A549 (cell line): ENCODE data around the gene GPRC5D.

Experiments
- CEBPB ChIP-seq, 2 experiments: fragments of >200 bp in 1 of 2; sonication (Bioruptor Twin) in 1 of 2; formaldehyde crosslinking in 1 of 2; IDR thresholded peaks; 2 replicates each; pipeline ENCODE4 v1.6.1; 2012 to 2016
- EP300 ChIP-seq, 2 experiments: fragments of >200 bp; sonication (Bioruptor Twin); formaldehyde crosslinking; IDR thresholded peaks; 2 replicates in 1 of 2; 3 replicates in 1 of 2; pipeline ENCODE4 v1.6.1; 2016 to 2017
- HDAC2 ChIP-seq: fragments of 200-600 bp; sonication (generic); IDR thresholded peaks from 2 replicates; pipeline ENCODE4 v1.6.1; 2016
- POLR2A ChIP-seq: IDR thresholded peaks from 2 replicates; pipeline ENCODE4 v1.6.1; 2012; ENCODE audit warnings: mild to moderate bottlenecking, low read length
- TF ChIP-seq, protein P1 (sequence below): fragments of >200 bp; sonication (Bioruptor Twin); formaldehyde crosslinking; IDR thresholded peaks from 3 replicates; pipeline ENCODE4 v1.5.1; 2016
- TF ChIP-seq, protein P2 (sequence below): IDR thresholded peaks from 2 replicates; pipeline ENCODE4 v1.6.1; 2012

DNA sequence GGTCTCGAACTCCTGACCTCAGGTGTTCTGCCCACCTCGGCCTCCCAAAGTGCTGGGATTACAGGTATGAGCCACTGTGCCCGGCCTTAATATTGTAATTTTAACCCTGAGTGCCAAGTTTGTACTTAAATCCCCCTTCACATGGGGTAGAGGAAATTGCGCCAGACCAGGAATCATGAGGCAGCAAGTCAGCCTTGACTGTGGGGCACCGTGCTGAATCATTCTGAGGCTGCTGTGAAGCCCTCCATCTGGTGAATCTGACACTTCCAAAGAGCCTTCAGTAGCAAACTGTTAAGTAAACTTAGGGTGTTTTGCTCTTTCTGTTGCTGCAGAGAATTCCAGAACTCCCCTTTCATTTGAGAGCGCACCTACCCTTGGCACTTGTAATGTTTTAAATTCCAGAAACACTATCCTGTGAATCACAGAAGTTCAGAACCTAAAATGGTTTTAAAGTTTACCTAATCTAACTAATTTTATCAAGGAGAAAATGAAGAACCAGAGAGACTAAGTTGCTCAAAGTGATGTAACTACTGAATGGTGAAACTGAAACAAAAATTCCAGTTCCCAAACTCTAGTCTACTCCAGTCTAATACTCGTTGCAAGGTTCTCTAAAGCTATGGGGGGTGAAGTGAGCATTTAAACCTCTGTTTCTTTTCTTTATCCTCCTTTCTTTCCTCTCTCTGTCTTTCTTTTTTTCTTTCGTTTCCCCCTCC lies 40.6 kb upstream of the GPRC5D start:
- TF ChIP-seq, protein P1, sequence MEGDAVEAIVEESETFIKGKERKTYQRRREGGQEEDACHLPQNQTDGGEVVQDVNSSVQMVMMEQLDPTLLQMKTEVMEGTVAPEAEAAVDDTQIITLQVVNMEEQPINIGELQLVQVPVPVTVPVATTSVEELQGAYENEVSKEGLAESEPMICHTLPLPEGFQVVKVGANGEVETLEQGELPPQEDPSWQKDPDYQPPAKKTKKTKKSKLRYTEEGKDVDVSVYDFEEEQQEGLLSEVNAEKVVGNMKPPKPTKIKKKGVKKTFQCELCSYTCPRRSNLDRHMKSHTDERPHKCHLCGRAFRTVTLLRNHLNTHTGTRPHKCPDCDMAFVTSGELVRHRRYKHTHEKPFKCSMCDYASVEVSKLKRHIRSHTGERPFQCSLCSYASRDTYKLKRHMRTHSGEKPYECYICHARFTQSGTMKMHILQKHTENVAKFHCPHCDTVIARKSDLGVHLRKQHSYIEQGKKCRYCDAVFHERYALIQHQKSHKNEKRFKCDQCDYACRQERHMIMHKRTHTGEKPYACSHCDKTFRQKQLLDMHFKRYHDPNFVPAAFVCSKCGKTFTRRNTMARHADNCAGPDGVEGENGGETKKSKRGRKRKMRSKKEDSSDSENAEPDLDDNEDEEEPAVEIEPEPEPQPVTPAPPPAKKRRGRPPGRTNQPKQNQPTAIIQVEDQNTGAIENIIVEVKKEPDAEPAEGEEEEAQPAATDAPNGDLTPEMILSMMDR: no peak
- TF ChIP-seq POLR2A (no peak), CEBPB (IDR thresholded peaks at IDR 0.05) (peak; percentile 52 to 76; a peak in 3 of 4 replicates), EP300 (IDR thresholded peaks at IDR 0.05) (peak in 1 of 2 experiments; percentile 25; a peak in 1 of 5 replicates), HDAC2 (no peak)
- TF ChIP-seq, protein P2, sequence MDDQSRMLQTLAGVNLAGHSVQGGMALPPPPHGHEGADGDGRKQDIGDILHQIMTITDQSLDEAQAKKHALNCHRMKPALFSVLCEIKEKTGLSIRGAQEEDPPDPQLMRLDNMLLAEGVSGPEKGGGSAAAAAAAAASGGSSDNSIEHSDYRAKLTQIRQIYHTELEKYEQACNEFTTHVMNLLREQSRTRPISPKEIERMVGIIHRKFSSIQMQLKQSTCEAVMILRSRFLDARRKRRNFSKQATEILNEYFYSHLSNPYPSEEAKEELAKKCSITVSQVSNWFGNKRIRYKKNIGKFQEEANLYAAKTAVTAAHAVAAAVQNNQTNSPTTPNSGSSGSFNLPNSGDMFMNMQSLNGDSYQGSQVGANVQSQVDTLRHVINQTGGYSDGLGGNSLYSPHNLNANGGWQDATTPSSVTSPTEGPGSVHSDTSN: no peak
